ENCODE results near the gene TMEM69.
"Not testable (repeated sequence)": the region's sequence is repeated elsewhere in the genome, so short reads cannot be mapped to it uniquely, and the experiment has no call there.

The TMEM69 gene

DNA sequence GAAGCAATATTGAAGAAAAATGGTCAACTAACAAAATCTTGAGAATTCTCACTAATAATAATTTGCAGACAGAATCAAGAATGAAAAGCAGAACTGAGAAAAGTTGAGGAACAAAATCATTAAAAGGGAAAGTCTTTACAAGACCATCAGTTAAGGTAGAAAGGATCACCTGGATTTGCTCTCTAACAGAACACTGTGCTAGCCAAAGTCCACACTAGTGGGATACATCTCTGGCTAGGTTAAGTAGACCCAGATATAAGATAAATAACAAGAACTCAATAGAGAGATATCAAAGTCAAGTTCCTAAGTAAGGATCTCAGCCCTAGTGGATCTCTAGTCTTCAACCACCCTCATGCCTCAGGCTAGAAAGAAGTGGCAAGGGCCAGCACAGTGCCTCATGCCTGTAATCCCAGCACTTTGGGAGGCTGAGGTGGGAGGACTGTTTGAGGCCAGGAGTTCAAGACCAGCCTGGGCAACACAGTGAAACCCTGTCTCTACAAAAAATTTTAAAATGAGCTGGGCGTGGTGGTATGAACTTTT is 42.9 kb downstream of the TMEM69 start:
- DNase-seq (ENCODE audit: low read depth in 2 of 2, low spot score in 1 of 2), result no peak

DNA sequence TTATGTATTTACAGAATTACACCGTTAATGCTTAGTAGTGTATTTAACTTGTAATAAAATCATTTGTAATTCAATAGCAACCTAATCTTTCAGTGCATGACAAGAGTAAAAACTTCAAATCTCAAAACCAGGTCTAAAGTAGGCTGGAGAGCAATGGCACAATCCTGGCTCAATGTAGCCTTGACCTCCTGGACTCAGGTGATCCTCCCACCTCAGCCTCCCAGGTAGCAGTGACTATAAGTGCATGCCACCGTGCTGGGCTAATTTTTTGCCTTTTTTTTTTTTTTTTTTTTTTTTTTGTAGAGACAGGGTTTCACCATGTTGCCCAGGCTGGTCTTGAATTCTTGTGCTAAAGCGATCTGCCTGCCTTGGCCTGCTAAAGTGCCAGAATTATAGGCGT is 51.2 kb downstream of the TMEM69 start:
- DNase-seq (ENCODE audit: low read depth in 2 of 2, low spot score in 1 of 2), result no peak

DNA sequence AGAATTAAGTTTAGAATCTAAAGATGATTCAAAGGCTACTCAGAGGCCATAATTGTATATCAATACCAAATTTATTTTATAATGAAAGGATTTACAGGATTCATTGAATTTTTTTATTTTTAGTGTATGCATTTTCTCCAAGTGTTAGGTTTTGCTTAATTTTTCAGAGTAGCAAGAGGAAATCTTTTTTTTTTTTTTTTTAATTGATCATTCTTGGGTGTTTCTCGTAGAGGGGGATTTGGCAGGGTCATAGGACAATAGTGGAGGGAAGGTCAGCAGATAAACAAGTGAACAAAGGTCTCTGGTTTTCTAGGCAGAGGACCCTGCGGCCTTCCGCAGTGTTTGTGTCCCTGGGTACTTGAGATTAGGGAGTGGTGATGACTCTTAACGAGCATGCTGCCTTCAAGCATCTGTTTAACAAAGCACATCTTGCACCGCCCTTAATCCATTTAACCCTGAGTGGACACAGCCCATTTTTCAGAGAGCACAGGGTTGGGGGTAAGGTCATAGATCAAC is 51.7 kb downstream of the TMEM69 start:
- DNase-seq (ENCODE audit: low read depth in 2 of 2, low spot score in 1 of 2), result not testable (repeated sequence)
